GM12864 (cell line): ENCODE measurements around the gene PLAC8.
"Not testable (repeated sequence)": the region's sequence is repeated elsewhere in the genome, so short reads cannot be mapped to it uniquely, and the experiment has no call there.

Experiments used
- DNase-seq: peaks from one replicate; pipeline ENCODE4 v3.0.0-alpha.2; 2011; ENCODE audit warnings: low read depth
- H3K4me3 ChIP-seq: 2 replicates; pipeline ENCODE4 v1.5.1; 2011; ENCODE audit warnings: mild to moderate bottlenecking, low read depth, low read length, control low read depth
- TF ChIP-seq, protein P1 (sequence below): IDR thresholded peaks from 2 replicates; pipeline ENCODE4 v1.5.1; 2011; ENCODE audit warnings: low read depth, mild to moderate bottlenecking, moderate library complexity, low read length, control low read depth, inconsistent platforms; ENCODE audit errors: missing control alignments

Gene PLAC8, protein sequence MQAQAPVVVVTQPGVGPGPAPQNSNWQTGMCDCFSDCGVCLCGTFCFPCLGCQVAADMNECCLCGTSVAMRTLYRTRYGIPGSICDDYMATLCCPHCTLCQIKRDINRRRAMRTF

DNA sequence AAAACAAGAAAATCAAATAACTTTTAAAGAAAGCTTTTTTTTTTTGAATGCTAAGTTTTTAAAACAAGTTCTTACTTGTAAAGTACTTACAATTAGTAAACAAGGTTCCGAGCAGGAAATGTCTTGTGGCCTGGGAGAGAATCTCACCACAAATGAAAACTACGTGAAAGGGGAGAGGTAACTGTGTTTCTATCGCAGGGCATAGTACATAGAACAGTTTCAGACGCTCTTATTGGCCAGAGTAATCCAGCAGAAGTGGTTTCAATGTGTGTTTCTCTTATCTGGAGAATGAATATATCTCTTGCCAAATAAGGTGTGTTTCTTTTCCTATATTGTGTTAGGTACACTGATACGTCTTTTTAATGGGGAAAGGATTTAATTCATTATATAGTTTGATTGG is at the start of gene PLAC8:
Gene PLAC8 (minus strand): TSS at position 154 of the 400 bp plus-strand sequence. CDS start 6,808 bp downstream, outside the sequence.
- H3K4me3 ChIP-seq, result peak within 1 kb of the TSS; percentile 55
- TF ChIP-seq, protein P1, sequence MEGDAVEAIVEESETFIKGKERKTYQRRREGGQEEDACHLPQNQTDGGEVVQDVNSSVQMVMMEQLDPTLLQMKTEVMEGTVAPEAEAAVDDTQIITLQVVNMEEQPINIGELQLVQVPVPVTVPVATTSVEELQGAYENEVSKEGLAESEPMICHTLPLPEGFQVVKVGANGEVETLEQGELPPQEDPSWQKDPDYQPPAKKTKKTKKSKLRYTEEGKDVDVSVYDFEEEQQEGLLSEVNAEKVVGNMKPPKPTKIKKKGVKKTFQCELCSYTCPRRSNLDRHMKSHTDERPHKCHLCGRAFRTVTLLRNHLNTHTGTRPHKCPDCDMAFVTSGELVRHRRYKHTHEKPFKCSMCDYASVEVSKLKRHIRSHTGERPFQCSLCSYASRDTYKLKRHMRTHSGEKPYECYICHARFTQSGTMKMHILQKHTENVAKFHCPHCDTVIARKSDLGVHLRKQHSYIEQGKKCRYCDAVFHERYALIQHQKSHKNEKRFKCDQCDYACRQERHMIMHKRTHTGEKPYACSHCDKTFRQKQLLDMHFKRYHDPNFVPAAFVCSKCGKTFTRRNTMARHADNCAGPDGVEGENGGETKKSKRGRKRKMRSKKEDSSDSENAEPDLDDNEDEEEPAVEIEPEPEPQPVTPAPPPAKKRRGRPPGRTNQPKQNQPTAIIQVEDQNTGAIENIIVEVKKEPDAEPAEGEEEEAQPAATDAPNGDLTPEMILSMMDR, result no peak
- peak; percentile 70 for DNase-seq

DNA sequence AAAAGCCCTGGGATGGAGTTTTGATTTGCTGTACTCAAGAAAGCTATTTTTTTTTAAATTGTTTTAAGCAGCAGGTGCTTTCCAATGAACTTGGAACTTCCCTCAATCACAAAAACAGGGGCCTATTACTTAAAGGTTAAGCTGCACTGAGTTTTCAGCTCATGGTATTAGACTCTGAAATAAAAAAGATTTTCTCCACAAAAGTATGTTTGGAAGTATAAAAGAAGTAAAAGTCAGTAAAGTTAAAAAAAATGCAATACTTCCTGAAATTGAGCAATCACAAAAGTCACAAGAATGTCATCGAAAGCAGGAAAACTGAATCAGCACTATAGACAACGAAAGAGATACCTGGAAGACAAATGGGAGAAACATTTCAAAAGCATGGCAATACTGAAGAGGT is 38.9 kb upstream of the PLAC8 start:
- no peak overlapping the region for H3K4me3 ChIP-seq
- TF ChIP-seq, protein P1, result no peak
- DNase-seq, result no peak

DNA sequence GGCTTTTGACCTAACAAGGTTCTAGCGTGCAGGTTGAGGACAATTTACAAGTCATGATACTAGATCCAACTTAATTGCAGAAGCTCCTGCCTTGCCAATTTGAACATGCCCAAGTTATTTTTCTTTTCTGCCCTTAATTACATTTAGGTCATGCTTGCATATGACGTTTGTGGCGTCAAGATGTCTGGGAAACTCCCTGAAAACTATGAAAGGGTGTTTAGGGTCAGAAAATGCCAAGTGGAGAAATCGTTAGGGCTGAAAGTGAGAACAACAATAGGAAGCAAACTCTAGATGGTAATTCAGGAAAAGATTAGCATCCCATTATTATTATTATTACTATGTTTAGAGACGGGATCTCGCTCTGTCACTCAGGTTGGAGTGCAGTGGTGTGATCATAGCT is 38.2 kb upstream of the PLAC8 start:
- TF ChIP-seq, protein P1, result no peak
- no peak for DNase-seq
- H3K4me3 ChIP-seq, result no peak overlapping the region

DNA sequence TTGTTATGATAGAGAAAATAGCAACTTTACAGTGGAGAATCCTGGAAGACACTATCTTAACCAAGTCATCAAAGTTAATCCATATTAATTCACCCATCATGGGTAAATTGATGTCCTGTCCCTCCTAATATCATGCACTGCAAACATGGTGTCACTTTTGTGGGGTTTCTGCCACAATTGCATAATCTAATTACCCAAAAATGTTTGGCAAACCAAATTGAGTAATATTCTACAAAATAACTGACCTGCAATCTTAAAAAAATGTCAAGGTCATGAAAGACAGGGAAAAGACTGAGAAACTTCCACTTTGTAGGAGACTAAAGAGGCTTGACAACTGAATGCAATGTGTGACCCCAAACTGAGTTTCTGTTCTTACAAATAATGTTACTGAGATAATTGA is 37.1 kb upstream of the PLAC8 start:
- DNase-seq, result no peak
- TF ChIP-seq, protein P1, result no peak
- H3K4me3 ChIP-seq, result no peak overlapping the region

DNA sequence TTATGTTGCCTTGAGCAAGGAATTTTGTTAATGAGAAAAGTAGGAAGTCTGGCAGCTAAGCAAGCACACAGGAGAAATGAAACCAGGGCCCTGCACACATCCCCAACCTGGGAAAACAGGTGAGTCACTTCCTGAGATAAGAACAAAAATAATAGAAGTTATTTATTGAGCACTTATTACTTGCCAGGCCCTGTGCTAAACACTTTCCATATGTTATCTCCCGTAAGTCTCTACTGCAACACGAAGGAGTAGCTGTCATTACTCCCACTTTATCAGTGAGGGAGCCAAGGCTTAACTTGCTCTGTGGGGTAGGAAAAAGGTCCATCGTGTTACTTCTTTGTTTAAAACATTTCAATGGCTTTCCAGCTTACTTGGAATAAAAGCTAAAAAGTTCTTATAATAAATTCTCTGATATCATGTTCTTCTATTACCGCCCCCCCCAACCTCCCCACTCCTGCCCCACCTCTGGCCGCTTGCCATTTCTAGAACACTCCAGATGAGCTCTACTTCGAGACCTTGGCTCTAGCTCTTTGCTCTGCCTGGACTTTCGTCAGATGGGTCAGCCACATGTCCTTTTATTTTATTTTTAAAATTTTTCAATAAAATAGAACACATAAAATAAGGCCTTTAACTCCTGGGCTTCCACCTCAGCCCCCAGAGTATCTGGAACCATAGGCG is 36.3 kb upstream of the PLAC8 start:
- H3K4me3 ChIP-seq, result no peak overlapping the region
- DNase-seq, result no peak
- TF ChIP-seq, protein P1, result no peak

DNA sequence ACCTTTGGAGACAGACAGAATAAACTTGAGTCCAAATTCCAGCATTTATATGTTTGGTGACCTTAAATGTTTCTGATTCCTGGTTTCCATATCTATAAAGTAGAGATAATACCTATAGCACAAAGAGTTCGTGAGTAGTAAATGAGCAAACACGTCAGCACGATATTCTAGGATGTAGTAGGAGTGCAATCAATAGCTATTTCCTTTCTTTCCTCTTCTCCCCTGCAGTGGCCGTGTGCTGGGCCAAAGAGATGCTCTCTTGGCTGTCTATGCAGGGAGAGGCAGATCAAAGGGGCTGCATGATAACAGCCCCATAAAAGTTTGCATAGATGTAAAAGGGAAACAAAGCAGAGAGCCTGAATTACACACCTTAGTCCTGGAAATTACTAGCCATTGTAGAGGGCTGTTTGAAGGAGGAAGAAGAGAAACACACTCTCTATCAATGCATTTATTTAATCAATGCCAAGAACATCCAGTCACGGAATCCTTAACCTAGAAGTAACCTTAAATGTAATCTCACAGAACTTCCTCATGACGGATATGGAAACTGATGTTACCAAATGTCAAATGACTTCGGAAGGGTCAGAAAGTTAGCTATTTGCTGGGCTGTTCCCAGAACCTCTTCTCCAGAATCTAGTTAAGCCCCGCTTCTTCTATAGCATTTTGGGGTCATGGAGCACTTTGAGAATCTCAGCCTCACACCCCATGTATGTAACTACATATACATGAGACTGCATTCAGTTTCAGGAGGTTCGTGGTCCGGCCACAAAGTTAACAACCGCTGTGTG is 35.5 kb upstream of the PLAC8 start:
- no peak for DNase-seq
- H3K4me3 ChIP-seq, result no peak overlapping the region
- TF ChIP-seq, protein P1, result no peak

DNA sequence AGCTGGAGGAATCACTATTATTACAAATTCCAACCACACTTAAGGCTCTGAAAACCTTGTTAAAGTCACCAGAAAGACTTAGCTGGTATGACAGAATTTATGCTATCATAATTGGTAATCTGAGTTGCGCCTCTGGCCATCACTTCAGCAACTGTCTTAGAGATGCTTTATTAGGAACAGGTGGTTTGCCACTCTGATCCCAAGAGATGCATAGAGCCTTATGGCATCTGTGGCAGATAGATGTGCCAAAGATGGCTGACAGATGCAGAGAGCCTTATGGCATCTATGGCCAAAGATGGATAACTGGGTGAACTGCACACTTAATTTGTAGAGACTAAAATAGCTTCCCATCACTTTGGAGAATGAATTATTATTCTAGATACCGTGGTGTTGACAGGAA is 32.3 kb upstream of the PLAC8 start:
- no peak for DNase-seq
- no peak overlapping the region for H3K4me3 ChIP-seq
- TF ChIP-seq, protein P1, result no peak

DNA sequence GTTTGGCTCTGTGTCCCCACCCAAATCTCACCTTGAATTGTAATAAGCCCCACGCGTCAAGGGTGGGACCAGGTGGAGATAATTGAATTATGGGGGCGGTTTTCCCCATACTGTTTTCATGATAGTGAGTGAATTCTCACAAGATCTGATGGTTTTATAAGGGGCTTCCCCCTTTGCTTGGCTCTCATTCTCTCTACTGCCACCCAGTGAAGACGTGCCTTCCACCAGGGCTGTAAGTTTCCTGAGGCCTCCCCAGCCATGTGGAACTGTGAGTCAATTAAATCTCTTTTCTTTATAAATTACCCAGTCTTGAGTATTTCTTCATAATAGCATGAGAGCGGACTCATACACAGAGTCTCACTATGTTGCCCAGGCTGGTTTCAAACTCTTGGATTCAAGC is 31.2 kb upstream of the PLAC8 start:
- H3K4me3 ChIP-seq, DNase-seq: not testable (repeated sequence)
